Neural cell (in vitro differentiated cells): ENCODE data around the gene ATXN10.

Experiments used
- EP300 ChIP-seq: fragments of 450-650 bp; conservative IDR thresholded peaks from 2 replicates; pipeline ENCODE4 v1.6.1; 2014; ENCODE audit warnings: antibody characterized with exemption, mild to moderate bottlenecking, moderate library complexity; ENCODE audit not compliant: poor library complexity, severe bottlenecking
- EZH2 ChIP-seq: fragments of 200-600, 300-800 bp; shearing (Covaris generic), sonication (generic); IDR thresholded peaks from 2 replicates; pipeline ENCODE4 v1.6.1; 2014; ENCODE audit warnings: antibody characterized with exemption, low read length, borderline replicate concordance, mild to moderate bottlenecking; ENCODE audit not compliant: insufficient read depth, poor library complexity, severe bottlenecking
- TAF1 ChIP-seq: IDR thresholded peaks from 2 replicates; pipeline ENCODE4 v1.6.1; 2012; ENCODE audit warnings: low read depth
- TF ChIP-seq, protein P1 (sequence below): fragments of 450-650 bp; IDR thresholded peaks from 2 replicates; pipeline ENCODE4 v1.5.1; 2014; ENCODE audit warnings: antibody characterized with exemption, mild to moderate bottlenecking, moderate library complexity; ENCODE audit not compliant: poor library complexity, severe bottlenecking
- TF ChIP-seq, protein P2 (sequence below): IDR thresholded peaks from 2 replicates; pipeline ENCODE4 v1.6.1; 2012; ENCODE audit warnings: borderline replicate concordance

DNA sequence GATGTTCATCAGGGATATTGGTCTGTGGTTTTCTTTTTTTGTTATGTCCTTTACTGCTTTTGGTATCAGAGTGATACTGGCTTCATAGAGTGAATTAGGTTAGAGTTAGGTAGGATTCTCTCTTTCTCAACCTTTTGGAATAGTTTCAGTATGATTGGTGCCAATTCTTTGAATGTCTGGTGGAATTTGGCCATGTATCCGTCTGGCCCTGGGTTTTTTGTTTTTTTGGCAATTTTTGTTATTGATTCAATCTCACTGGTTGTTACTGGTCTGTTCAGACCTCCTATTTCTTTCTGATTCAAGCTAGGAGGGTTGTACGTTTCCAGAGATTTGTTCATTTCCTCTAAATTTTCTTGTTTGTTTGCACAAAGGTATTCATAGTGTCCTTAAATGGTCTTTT is 54.4 kb downstream of the ATXN10 start:
- TF ChIP-seq, protein P1, sequence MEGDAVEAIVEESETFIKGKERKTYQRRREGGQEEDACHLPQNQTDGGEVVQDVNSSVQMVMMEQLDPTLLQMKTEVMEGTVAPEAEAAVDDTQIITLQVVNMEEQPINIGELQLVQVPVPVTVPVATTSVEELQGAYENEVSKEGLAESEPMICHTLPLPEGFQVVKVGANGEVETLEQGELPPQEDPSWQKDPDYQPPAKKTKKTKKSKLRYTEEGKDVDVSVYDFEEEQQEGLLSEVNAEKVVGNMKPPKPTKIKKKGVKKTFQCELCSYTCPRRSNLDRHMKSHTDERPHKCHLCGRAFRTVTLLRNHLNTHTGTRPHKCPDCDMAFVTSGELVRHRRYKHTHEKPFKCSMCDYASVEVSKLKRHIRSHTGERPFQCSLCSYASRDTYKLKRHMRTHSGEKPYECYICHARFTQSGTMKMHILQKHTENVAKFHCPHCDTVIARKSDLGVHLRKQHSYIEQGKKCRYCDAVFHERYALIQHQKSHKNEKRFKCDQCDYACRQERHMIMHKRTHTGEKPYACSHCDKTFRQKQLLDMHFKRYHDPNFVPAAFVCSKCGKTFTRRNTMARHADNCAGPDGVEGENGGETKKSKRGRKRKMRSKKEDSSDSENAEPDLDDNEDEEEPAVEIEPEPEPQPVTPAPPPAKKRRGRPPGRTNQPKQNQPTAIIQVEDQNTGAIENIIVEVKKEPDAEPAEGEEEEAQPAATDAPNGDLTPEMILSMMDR: no peak
- TF ChIP-seq EZH2 (no peak), EP300 (no peak), TAF1 (no peak)
- TF ChIP-seq, protein P2, sequence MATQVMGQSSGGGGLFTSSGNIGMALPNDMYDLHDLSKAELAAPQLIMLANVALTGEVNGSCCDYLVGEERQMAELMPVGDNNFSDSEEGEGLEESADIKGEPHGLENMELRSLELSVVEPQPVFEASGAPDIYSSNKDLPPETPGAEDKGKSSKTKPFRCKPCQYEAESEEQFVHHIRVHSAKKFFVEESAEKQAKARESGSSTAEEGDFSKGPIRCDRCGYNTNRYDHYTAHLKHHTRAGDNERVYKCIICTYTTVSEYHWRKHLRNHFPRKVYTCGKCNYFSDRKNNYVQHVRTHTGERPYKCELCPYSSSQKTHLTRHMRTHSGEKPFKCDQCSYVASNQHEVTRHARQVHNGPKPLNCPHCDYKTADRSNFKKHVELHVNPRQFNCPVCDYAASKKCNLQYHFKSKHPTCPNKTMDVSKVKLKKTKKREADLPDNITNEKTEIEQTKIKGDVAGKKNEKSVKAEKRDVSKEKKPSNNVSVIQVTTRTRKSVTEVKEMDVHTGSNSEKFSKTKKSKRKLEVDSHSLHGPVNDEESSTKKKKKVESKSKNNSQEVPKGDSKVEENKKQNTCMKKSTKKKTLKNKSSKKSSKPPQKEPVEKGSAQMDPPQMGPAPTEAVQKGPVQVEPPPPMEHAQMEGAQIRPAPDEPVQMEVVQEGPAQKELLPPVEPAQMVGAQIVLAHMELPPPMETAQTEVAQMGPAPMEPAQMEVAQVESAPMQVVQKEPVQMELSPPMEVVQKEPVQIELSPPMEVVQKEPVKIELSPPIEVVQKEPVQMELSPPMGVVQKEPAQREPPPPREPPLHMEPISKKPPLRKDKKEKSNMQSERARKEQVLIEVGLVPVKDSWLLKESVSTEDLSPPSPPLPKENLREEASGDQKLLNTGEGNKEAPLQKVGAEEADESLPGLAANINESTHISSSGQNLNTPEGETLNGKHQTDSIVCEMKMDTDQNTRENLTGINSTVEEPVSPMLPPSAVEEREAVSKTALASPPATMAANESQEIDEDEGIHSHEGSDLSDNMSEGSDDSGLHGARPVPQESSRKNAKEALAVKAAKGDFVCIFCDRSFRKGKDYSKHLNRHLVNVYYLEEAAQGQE: no peak
